Activated CD8-positive, alpha-beta memory T cell treated with anti-CD3 and anti-CD28 coated beads for 4 hours (primary cell): ENCODE results near the gene AQP7.
"Not testable (repeated sequence)": the region's sequence is repeated elsewhere in the genome, so short reads cannot be mapped to it uniquely, and the experiment has no call there.

Source experiments
- DNase-seq, 2 donors: peaks; one replicate each; pipeline ENCODE4 v3.0.0-alpha.2; 2020; ENCODE audit warnings: low read depth in 2 of 2

The AQP7 gene

GRCh38 chr9:33374634-33375237 lies 27.6 kb downstream of the AQP7 start:
- DNase-seq = peak; percentile 20 to 28

GRCh38 chr9:33374190-33374589 lies 28.2 kb downstream of the AQP7 start:
- DNase-seq = no peak

DNA sequence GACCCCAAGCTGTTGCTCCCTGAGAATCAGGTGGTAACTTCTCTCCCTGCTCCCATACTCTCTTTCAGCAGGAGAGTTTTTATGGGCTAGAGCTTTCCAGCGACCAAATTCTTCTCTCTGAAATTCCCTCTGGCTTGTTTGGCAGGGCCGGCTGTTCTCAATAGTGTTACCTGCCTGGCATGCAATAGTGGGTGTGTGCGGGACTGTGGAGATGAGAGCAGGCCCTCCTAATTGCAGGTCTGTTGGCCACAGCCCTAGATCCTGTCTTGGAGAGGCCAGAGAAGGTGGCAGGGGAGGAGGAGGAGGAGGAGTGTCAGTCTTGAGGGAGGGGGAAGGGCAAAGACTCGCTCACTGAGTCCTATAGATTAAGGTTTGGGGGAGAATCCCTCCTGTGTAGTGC lies 29.5 kb downstream of the AQP7 start:
- DNase-seq = no peak

DNA sequence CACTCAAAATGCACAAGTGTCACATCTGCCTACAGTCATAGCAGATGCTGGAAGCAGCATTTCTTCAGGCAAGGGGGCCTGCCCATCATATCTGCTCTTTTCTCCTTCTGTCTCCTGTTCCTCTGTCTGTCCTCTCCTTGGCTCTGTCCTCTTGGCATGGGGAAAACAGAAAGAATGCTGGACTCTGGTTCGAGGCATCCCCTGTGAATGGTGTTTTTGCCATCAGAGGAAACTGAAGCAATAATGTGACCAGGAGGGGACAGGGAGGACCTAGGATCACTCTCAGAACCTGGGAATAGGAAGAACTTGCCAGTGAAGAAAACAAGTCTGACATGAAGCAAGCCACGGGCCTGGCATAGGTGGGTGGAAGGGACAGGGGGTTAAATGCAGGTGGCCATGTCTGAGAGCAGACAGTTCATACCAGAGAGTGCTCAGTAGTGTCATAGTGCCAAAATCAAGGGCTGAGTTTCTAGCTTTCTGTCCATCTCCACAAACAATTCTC lies 35.3 kb downstream of the AQP7 start:
- DNase-seq = no peak

DNA sequence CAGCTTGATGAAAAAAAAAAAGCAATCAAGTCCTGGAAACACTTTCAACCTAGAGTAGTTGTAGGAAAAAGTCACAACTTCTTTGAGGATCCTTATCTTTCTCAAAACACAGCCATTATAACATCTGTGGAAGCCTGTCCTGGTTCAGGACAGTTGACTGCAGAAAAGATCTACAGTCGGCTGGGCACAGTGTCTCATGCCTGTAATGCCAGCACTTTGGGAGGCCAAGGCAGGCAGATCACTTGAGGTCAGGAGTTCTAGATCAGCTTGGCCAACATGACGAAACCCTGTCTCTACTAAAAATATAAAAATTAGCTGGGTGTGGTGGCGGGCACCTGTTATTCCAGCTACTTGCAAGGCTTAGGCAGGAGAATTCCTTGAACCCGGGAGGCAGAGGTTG lies 37.6 kb downstream of the AQP7 start:
- DNase-seq = not testable (repeated sequence)

- DNase-seq = no peak
Observed at GRCh38 chr9:33364127-33364526, 38.2 kb downstream of the AQP7 start.

GRCh38 chr9:33358641-33359040 lies 43.7 kb downstream of the AQP7 start:
- not testable (repeated sequence) for DNase-seq

DNA sequence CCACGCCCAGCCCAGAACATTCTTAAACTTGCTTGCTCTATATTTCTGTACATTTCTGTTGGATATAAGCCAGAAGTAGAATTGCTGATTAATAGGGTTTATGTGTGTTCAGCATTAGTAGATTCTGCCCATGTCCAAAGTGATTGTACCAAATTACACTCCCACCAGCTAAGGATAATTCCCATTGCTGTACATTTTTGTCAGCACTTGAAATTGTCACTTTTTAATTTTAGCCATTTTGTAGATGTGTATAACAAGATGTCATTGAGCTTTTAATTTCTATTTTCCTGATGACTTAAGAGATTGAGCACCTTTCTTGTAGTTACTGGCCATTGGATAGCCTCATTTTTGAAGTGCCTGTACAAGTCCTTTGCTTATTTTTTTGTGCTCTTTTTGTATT lies 46.4 kb downstream of the AQP7 start:
- DNase-seq = no peak

GRCh38 chr9:33354651-33355211 lies 47.6 kb downstream of the AQP7 start:
- DNase-seq = no peak

DNA sequence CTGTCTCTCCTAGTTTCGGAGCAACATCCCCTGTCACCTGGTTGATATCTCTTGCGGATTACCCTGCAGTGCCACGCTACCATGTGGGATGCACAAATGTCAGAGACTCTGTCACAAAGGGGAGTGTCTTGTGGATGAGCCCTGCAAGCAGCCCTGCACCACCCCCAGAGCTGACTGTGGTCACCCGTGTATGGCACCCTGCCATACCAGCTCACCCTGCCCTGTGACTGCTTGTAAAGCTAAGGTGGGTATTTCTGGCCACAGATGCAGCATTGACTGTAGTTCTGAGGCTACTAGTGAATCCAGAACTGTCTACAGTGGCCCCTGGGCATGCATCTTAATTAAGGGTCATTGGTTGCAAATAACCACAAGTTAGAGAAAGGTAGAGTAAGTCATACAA lies 50.8 kb downstream of the AQP7 start:
- no peak for DNase-seq

DNA sequence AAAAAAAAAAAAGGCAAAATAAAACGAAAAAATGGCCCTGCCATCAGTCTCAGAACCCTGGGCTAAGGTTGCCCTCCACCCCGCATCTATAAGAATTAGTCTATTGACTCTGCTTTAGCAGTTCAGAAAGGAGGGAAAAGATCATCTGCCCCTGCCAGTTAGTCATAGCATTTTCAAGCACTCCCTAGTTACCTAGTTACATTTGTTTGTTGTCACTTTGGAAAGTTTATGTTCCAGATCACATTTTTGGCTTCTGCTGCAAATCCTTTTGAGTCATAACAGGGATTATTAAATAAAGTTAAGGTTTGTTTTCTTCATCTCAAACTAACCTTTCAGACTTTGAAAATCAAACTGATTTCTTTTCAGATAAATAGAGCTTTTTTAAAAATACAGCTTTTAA lies 52.1 kb downstream of the AQP7 start:
- DNase-seq = no peak

DNA sequence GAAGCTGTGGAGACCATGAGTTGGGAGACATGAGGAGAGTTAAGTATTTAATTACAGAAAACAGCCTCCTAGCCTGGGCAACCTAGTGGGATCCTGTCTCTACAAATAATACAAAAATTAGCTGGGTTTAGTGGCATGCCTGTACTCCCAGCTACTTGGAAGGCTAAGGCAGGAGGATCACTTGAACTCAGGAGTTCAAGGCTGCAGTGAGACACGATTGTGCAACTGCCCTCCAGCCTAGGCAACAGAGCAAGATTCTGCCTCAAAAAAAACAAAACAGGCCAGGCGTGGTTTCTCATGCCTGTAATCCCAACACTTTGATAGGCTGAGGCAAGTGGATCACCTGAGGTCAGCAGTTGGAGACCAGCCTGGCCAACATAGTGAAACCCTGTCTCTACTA lies 52.6 kb downstream of the AQP7 start:
- no peak for DNase-seq

DNA sequence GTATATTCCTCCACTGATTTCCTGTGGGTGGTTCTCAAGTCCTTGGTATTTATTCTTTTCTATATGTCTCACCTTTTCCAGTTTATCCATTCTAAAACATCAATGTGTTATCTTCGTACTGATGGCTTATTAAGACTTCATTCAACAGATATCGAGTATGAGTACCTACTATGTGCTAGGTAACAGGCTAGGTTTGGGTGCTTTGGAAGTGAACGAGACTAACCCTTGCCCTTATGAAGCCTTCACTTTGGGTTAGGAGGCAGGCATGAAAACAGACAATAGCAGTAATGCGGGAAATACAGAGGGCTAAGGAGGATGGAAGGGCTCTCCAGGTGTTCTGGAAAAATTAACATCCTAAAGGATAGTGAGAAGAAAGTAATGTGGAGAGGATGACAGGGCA lies 53.4 kb downstream of the AQP7 start:
- DNase-seq = no peak

DNA sequence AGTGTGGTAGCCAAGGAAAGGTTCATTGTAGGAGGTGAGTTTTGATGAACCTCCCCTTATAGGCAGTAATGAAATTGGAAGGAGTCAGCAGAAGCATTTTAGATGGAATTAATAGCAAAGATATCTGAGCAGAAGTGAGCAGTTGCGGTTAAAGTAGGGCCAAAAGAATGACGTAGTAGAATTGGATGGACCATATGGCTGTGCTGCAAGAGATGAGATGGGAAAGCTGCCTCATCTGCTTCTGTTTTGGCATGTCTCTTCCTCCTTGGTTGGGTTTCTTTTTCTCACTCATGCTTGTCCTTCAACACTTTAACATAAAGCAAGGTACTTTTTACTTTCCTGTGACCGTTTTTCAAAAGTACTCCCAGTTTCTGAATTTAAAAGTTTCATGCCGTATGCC lies 55.8 kb downstream of the AQP7 start:
- DNase-seq = no peak

DNA sequence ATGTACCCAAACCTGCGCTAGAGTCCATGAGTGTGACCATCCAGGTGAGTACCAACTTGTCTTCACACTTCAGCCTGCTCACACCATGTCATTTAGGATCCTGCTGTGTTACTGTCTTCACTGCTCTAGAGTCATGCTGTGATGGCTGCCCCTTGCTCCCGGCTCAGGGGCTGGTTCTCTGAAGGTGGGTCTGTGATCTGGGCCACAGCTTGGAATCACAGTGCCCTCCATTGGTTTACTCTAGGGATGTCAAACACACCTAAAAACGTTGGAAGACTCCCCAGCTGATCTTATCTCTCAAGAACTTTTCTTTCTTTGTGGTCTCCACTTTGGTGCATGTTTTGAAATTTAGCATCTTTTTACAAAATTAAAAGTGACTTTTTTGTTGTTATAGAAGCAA lies 58.2 kb downstream of the AQP7 start:
- no peak for DNase-seq

DNA sequence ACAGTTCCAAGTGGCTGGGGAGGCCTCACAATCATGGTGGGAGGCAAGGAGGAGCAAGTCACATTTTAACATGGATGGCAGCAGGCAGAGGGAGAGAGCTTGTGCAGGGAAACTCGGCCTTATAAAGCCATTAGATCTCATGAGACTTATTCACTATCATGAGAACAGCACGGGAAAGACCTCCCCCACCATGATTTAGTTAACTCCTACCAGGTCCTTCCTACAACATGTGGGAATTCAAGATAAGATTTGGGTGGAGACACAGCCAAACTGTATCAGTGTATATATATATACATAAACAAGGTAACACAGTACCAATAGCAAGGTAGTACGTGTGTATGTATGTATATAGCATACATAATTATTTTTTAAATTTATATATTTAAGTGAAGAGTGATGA lies 61.2 kb downstream of the AQP7 start:
- no peak for DNase-seq

DNA sequence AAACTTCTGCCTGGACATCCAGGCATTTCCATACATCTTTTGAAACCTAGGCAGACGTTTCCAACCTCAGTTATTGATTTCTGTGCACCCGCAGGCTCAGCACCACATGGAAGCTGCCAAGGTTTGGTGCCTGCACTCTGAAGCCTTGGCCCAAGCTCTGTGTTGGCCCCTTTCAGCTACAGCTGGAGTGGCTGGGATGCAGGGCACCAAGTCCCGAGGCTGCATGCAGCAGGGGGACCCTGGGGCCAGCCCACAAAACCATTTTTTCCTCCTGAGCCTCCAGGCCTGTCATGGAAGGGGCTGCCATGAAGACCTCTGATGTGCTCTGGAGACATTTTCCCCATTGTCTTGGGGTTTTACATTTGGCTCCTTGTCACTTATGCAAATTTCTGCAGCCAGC lies 62.2 kb downstream of the AQP7 start:
- no peak for DNase-seq
